Gastrocnemius medialis (tissue), 4 donors: ENCODE data around the gene RNASEH1. TPM values are rescaled to one million over a fixed set of nuclear protein-coding genes. Genes with fewer than 3 reads are reported as not detected.

Experiments
- ATAC-seq, 2 donors: fragments of 150-250 bp; one replicate each; pipeline ENCODE4 v1.9.1; 2016
- DNase-seq, 2 donors: peaks; one replicate each; pipeline ENCODE4 v3.0.0-alpha.2; 2019
- H3K27ac ChIP-seq, 4 donors: fragments of 200-600 bp; sonication (generic); 1 replicate in 1 of 4; 2 replicates in 3 of 4; pipeline ENCODE4 v1.5.1; 2016 to 2018; ENCODE audit warnings: mild to moderate bottlenecking in 2 of 4, moderate library complexity in 1 of 4
- H3K27me3 ChIP-seq, 3 donors: fragments of 200-600 bp; sonication (generic) in 2 of 3; 1 replicate in 1 of 3; 2 replicates in 2 of 3; pipeline versions ENCODE4 v1.5.1 to v1.6.0; 2016 to 2019; ENCODE audit warnings: mild to moderate bottlenecking in 1 of 3, moderate library complexity in 1 of 3
- H3K36me3 ChIP-seq, 2 donors: fragments of 200-600 bp; sonication (generic) in 1 of 2; one replicate each; pipeline ENCODE4 v1.5.1; 2017 to 2018
- H3K4me1 ChIP-seq, 2 donors: fragments of 200-600 bp; sonication (generic) in 1 of 2; one replicate each; pipeline ENCODE4 v1.5.1; 2016 to 2017; ENCODE audit warnings: mild to moderate bottlenecking in 2 of 2
- H3K4me3 ChIP-seq, 4 donors: fragments of 200-600 bp; sonication (generic) in 3 of 4; 1 replicate in 1 of 4; 2 replicates in 3 of 4; pipeline ENCODE4 v1.5.1; 2016 to 2019; ENCODE audit warnings: mild to moderate bottlenecking in 2 of 4
- H3K9me3 ChIP-seq, 3 donors: fragments of 200-600 bp; sonication (generic) in 2 of 3; 1 replicate in 1 of 3; 2 replicates in 2 of 3; pipeline ENCODE4 v1.5.1; 2016 to 2019
- POLR2A ChIP-seq, 2 donors: fragments of 450-650 bp; IDR thresholded peaks; one replicate each; pipeline ENCODE4 v1.6.1; 2017; ENCODE audit warnings: antibody characterized with exemption in 2 of 2, mild to moderate bottlenecking in 2 of 2, moderate library complexity in 2 of 2
- in situ Hi-C, 4 donors: fragments of 200-750 bp; cut with MboI; loops; one replicate each; pipeline versions ENCODE4 v1.15.0 to v1.8.0; 2017; ENCODE audit warnings: low sequenced_read_pairs in 4 of 4
- intact Hi-C: fragments of 100-400 bp; cut with DNase I; formaldehyde crosslinking; loops from one replicate; pipeline ENCODE4 v1.15.1; 2023; ENCODE audit warnings: low total_unique reads
- total RNA-seq, 4 donors: library from RNA; depleted of rRNA; stranded (reverse); fragments of >200 nt; gene quantifications; one replicate each; pipeline versions ENCODE4 v1.1.0 to v1.2.3, GENCODE V29; 2016
- TF ChIP-seq, protein P1 (sequence below), 5 experiments: fragments of 450-650 bp in 3 of 5; fragments of 200-600 bp in 2 of 5; sonication (generic) in 2 of 5; IDR thresholded peaks in 4 of 5; conservative IDR thresholded peaks in 1 of 5; 1 replicate in 4 of 5; 2 replicates in 1 of 5; pipeline ENCODE4 v1.5.1; 2016 to 2019; ENCODE audit warnings: antibody characterized with exemption in 5 of 5, mild to moderate bottlenecking in 3 of 5, moderate library complexity in 3 of 5

Gene RNASEH1
- total RNA-seq, 4 donors from 2014 or later = 20.6 to 27.4 (median 23.6) TPM

DNA sequence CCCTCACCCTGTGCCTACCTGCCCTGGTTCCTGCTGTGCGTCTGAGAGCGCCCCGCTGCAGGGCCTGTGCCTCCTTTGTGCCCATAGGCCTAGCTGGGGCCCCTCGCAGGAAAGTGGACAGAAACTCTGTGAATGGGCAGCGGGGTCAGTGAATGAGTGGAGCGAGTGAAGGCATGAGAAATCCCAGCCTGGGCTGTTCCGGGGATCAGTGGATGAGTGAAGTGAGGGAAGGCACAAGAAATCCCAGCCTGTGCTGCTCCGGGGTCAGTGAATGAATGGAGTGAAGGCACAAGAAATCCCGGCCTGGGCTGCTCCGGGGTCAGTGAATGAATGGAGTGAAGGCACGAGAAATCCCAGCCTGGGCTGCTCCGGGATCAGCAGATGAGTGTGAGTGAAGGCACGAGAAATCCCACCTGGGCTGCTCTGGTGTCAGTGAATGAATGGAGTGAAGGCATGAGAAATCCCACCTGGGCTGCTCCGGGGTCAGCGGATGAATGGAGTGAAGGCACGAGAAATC is 38.8 kb upstream of the RNASEH1 start:
- Histone ChIP-seq H3K4me1 (no peaks in the 10 kb centered on the region), H3K27ac (no peak overlapping the region), H3K36me3 (no peaks in the 10 kb centered on the region), H3K9me3 (no peaks in the 10 kb centered on the region), H3K27me3 (peaks cover 0 to 2% (median 0%) of the 10 kb centered on the region in 3 donors), H3K4me3 (no peak overlapping the region)
- TF ChIP-seq, protein P1, sequence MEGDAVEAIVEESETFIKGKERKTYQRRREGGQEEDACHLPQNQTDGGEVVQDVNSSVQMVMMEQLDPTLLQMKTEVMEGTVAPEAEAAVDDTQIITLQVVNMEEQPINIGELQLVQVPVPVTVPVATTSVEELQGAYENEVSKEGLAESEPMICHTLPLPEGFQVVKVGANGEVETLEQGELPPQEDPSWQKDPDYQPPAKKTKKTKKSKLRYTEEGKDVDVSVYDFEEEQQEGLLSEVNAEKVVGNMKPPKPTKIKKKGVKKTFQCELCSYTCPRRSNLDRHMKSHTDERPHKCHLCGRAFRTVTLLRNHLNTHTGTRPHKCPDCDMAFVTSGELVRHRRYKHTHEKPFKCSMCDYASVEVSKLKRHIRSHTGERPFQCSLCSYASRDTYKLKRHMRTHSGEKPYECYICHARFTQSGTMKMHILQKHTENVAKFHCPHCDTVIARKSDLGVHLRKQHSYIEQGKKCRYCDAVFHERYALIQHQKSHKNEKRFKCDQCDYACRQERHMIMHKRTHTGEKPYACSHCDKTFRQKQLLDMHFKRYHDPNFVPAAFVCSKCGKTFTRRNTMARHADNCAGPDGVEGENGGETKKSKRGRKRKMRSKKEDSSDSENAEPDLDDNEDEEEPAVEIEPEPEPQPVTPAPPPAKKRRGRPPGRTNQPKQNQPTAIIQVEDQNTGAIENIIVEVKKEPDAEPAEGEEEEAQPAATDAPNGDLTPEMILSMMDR (IDR thresholded peaks at IDR 0.05 in 4 of 5, conservative IDR thresholded peaks at IDR 0.05 in 1 of 5) = no peak
- TF ChIP-seq POLR2A (IDR thresholded peaks at IDR 0.05) = no peak
- intact Hi-C loops = loop anchor here (10.0 kb wide), 1 partner anchor 58 kb away; the partner anchor contains the start of gene ALLC
- DNase-seq = no peak
- in situ Hi-C loops = no loop called here
- no peak for ATAC-seq

DNA sequence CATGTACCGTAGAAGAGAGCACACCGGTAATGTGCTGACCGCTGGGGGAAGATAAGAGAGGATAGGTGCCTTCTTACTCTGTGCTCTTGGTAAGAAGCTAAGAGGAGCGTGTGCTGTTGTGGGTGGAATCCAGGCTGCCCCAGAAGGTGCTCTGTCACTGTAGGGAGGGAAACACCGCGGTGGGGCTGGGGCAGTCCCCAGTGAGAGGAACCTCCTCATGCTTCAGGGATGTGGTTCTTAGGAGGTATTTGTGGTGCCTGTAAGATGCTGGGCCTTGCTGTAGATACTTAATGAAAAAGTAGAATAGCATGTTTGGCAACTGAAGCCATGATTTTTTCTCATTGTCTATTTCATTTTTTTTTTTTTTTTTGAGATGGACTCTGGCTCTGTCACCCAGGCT is 37.9 kb upstream of the RNASEH1 start:
- in situ Hi-C loops = no loop called here

DNA sequence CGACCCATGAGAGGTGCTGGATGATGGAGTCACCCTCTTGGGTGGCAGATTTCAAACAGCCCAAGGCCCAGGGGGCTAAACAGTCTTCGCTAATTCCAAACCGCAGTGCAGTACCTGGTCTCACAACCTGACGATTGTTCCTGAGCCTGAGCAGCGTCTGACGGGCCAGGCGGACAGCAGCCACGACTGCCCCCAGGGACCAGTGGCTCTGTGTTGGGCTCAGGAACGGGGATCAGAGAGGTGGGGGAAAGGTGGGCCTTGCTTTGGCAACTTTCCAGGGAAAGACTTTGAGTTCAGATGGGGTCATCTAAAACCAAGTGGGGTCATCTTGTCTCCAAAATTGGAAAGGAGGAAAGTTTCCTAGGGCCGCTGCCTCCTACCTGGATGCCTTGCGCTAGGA is 37.3 kb upstream of the RNASEH1 start:
- no peaks in the 10 kb centered on the region for H3K9me3 ChIP-seq
- DNase-seq (no peak), ATAC-seq (no peak)
- no peak overlapping the region for H3K27ac ChIP-seq
- H3K4me3 ChIP-seq = no peak overlapping the region
- TF ChIP-seq, protein P1 (IDR thresholded peaks at IDR 0.05 in 4 of 5, conservative IDR thresholded peaks at IDR 0.05 in 1 of 5) = no peak
- no peak for TF ChIP-seq POLR2A (IDR thresholded peaks at IDR 0.05)
- no peaks in the 10 kb centered on the region for H3K36me3 ChIP-seq
- H3K4me1 ChIP-seq = no peaks in the 10 kb centered on the region
- H3K27me3 ChIP-seq = no peaks in the 10 kb centered on the region
- in situ Hi-C loops (no loop called here), intact Hi-C loops (loop anchor here (10.0 kb wide), 1 partner anchor 59 kb away; the partner anchor contains the start of gene ALLC)

More for the DNA sequence above, 37.9 kb upstream of the RNASEH1 start:
- H3K27ac ChIP-seq = no peak overlapping the region
- intact Hi-C loops = loop anchor here (10.0 kb wide), 1 partner anchor 59 kb away; the partner anchor contains the start of gene ALLC
- no peaks in the 10 kb centered on the region for H3K9me3 ChIP-seq
- no peaks in the 10 kb centered on the region for H3K4me1 ChIP-seq
- ATAC-seq = no peak
- H3K27me3 ChIP-seq = peaks cover 0 to 2% (median 0%) of the 10 kb centered on the region in 3 donors
- no peaks in the 10 kb centered on the region for H3K36me3 ChIP-seq
- no peak for TF ChIP-seq POLR2A (IDR thresholded peaks at IDR 0.05)
- TF ChIP-seq, protein P1 (IDR thresholded peaks at IDR 0.05 in 4 of 5, conservative IDR thresholded peaks at IDR 0.05 in 1 of 5) = no peak
- no peak for DNase-seq
- no peak overlapping the region for H3K4me3 ChIP-seq

DNA sequence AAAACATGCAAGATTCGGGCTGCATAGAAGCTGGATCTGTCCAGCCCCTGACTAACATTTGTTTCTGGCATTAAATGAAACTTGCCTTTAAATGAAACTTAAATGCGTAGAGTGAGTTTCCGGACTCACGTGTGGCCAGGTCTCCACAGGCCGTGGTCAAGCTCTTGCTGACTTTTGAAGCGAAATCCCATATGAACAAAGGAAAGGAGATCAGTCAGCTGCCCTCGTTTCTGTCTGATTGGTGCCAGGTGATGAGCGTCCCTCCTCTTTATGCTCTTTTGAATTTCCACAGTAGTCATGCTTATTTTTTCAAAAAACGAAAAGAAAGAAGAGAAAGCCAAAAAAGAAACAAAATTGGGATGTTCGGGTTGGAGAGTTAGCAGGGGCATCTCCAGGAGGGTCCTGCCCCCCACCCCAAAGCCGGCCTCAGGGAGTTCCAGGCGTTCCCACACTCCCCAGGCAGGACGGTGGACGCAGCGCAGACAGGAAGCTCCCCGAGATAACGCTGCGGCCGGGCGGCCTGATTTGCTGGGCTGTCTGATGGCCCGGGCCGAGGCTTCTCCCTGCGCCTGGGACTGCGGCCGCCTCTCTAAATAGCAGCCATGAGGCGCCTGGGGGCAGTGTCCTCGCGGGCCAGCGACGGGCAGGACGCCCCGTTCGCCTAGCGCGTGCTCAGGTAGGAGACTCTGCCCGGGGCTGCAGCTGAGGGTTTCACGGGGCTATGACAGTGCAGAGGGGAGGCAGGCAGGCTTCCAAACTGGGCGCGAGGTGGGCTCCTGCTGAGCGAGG is 36.6 kb upstream of the RNASEH1 start, which contains the start of gene COLEC11:
Gene COLEC11 (plus strand): TSS at position 620 of the 789 bp plus-strand sequence. CDS start 9,229 bp downstream, outside the sequence.
- DNase-seq = no peak
- Histone ChIP-seq H3K9me3 (no peaks in the 10 kb centered on the region), H3K4me3 (peak within 1 kb of the TSS in 3 of 4 donors; percentile 6 to 35 (median 14)), H3K36me3 (no peaks in the 10 kb centered on the region), H3K27me3 (no peaks in the 10 kb centered on the region), H3K4me1 (no peaks in the 10 kb centered on the region), H3K27ac (peak within 1 kb of the TSS in 1 of 4 donors; percentile 5)
- intact Hi-C loops = loop anchor here (10.0 kb wide), 1 partner anchor 60 kb away; the partner anchor contains the start of gene ALLC
- no peak for TF ChIP-seq POLR2A (IDR thresholded peaks at IDR 0.05)
- TF ChIP-seq, protein P1 (IDR thresholded peaks at IDR 0.05 in 4 of 5, conservative IDR thresholded peaks at IDR 0.05 in 1 of 5) = peak in 1 of 5 experiments; percentile 36
- in situ Hi-C loops = no loop called here
- peak in 1 of 2 donors; percentile 21 for ATAC-seq
